Common myeloid progenitor, CD34-positive (primary cell): Measurements from ENCODE around the gene IL12RB2.

Experiments used
- CTCF ChIA-PET: fragments of 350-600 bp; sonication (Branson Sonifier 250); formaldehyde crosslinking; loops from one replicate; lab custom pipeline; 2021; ENCODE audit warnings: antibody characterized with exemption; lab: Charles Lee
- POLR2A ChIA-PET: fragments of 350-600 bp; sonication (Branson Sonifier 250); formaldehyde crosslinking; loops from one replicate; lab custom pipeline; 2021; ENCODE audit warnings: antibody characterized with exemption; lab: Charles Lee
- DNase-seq, 3 donors: peaks; one replicate each; pipeline versions ENCODE4 v3.0.0 to v3.0.0-alpha.2; 2013
- H3K27ac ChIP-seq, 2 experiments: 1 replicate in 1 of 2; 2 replicates in 1 of 2; pipeline ENCODE4 v1.7.0; 2013; ENCODE audit warnings: inconsistent platforms in 2 of 2, low read length in 2 of 2, mild to moderate bottlenecking in 2 of 2, low read depth in 1 of 2, moderate library complexity in 1 of 2; ENCODE audit not compliant: severe bottlenecking in 2 of 2, insufficient read depth in 1 of 2, poor library complexity in 1 of 2
- H3K27me3 ChIP-seq, 5 experiments: replicated peaks in 2 of 5; 1 replicate in 3 of 5; 2 replicates in 2 of 5; pipeline versions ENCODE4 v1.6.1 to v1.7.0; 2013; ENCODE audit warnings: low read length in 4 of 5, mild to moderate bottlenecking in 2 of 5, moderate library complexity in 2 of 5, inconsistent platforms in 1 of 5; ENCODE audit not compliant: insufficient read depth in 5 of 5, control insufficient read depth in 4 of 5
- H3K36me3 ChIP-seq, 4 experiments: 1 replicate in 2 of 4; 2 replicates in 2 of 4; pipeline versions ENCODE4 v1.6.1 to v1.7.0; 2013; ENCODE audit warnings: low read length in 3 of 4, control low read depth in 1 of 4, mild to moderate bottlenecking in 1 of 4; ENCODE audit not compliant: control insufficient read depth in 4 of 4, insufficient read depth in 4 of 4
- H3K4me1 ChIP-seq, 4 experiments: 1 replicate in 3 of 4; 2 replicates in 1 of 4; pipeline versions ENCODE4 v1.6.1 to v1.7.1; 2013; ENCODE audit warnings: low read length in 3 of 4, mild to moderate bottlenecking in 3 of 4, control low read depth in 1 of 4, inconsistent platforms in 1 of 4, moderate library complexity in 1 of 4; ENCODE audit not compliant: control insufficient read depth in 4 of 4, insufficient read depth in 4 of 4; ENCODE audit errors: control extremely low read depth in 1 of 4
- H3K4me3 ChIP-seq, 7 experiments: 1 replicate in 4 of 7; 2 replicates in 3 of 7; pipeline versions ENCODE4 v1.5.1 to v1.7.0; 2013; ENCODE audit warnings: mild to moderate bottlenecking in 7 of 7, low read length in 6 of 7, moderate library complexity in 6 of 7, inconsistent platforms in 2 of 7, low read depth in 2 of 7, control low read depth in 1 of 7; ENCODE audit not compliant: insufficient read depth in 4 of 7, control insufficient read depth in 1 of 7; ENCODE audit errors: extremely low read depth in 1 of 7
- H3K9me3 ChIP-seq, 5 experiments: 1 replicate in 4 of 5; 2 replicates in 1 of 5; pipeline versions ENCODE4 v1.6.1 to v1.7.1; 2013; ENCODE audit warnings: low read length in 4 of 5, mild to moderate bottlenecking in 2 of 5, inconsistent platforms in 1 of 5, low read depth in 1 of 5, moderate library complexity in 1 of 5; ENCODE audit not compliant: control insufficient read depth in 4 of 5, insufficient read depth in 2 of 5; ENCODE audit errors: control extremely low read depth in 1 of 5
- WGBS: methylation state at CpG from one replicate; pipeline ENCODE4 v1.1.5; 2013; ENCODE audit not compliant: insufficient coverage; 5-methylcytosine and 5-hydroxymethylcytosine counted together

The IL12RB2 gene

GRCh38 chr1:67270541-67270940, 37.1 kb upstream of the IL12RB2 start:
- Histone ChIP-seq H3K36me3 (no peaks in the 10 kb centered on the region), H3K27me3 (no peaks in the 10 kb centered on the region), H3K4me1 (peaks cover 2 to 12% (median 7%) of the 10 kb centered on the region in 4 experiments), H3K4me3 (no peak overlapping the region), H3K27ac (no peak overlapping the region), H3K9me3 (peaks cover 0 to 19% (median 6%) of the 10 kb centered on the region in 5 experiments)
- ChIA-PET POLR2A (no interaction called here), CTCF (no interaction called here)
- DNase-seq, result no peak
- 100% methylated on average over 2 of the region's 3 CpGs for WGBS

GRCh38 chr1:67273591-67273990, 34.1 kb upstream of the IL12RB2 start:
- no peaks in the 10 kb centered on the region for H3K4me1 ChIP-seq
- H3K4me3 ChIP-seq, result no peak overlapping the region
- no peak for DNase-seq
- 96% methylated on average over 3 of the region's 4 CpGs for WGBS
- CTCF ChIA-PET, result interaction anchor here (1.0 to 1.8 kb wide), 2 partner anchors 7 to 136 kb away, joined by 3 to 4 read pairs; no protein-coding TSS in a partner anchor
- no peaks in the 10 kb centered on the region for H3K27me3 ChIP-seq
- H3K36me3 ChIP-seq, result no peaks in the 10 kb centered on the region
- H3K27ac ChIP-seq, result no peak overlapping the region
- peaks cover 0 to 19% (median 6%) of the 10 kb centered on the region in 5 experiments for H3K9me3 ChIP-seq
- POLR2A ChIA-PET, result interaction anchor here (0.6 kb wide), 1 partner anchor 148 kb away, joined by 3 read pairs; no protein-coding TSS in a partner anchor

GRCh38 chr1:67274623-67275325, 32.9 kb upstream of the IL12RB2 start:
- H3K4me1 ChIP-seq, result no peaks in the 10 kb centered on the region
- H3K36me3 ChIP-seq, result no peaks in the 10 kb centered on the region
- H3K27ac ChIP-seq, result no peak overlapping the region
- CTCF ChIA-PET, result interaction anchor here (1.0 to 1.8 kb wide), 2 partner anchors 9 to 137 kb away, joined by 3 to 4 read pairs; no protein-coding TSS in a partner anchor
- H3K27me3 ChIP-seq, result no peaks in the 10 kb centered on the region
- no peak overlapping the region for H3K4me3 ChIP-seq
- peaks cover 0 to 19% (median 6%) of the 10 kb centered on the region in 5 experiments for H3K9me3 ChIP-seq
- POLR2A ChIA-PET, result no interaction called here
- no peak for DNase-seq
- 90% methylated on average over 1 of the region's 5 CpGs for WGBS

- H3K27me3 ChIP-seq, result no peaks in the 10 kb centered on the region
- ChIA-PET POLR2A (no interaction called here), CTCF (interaction anchor here (1.6 kb wide), 1 partner anchor 43 kb away, joined by 3 read pairs; no protein-coding TSS in a partner anchor)
- H3K9me3 ChIP-seq, result no peaks in the 10 kb centered on the region
- no peaks in the 10 kb centered on the region for H3K4me1 ChIP-seq
- no peak for DNase-seq
- no peaks in the 10 kb centered on the region for H3K36me3 ChIP-seq
- 100% methylated on average over 3 of the region's 5 CpGs for WGBS
- no peak overlapping the region for H3K4me3 ChIP-seq
- no peak overlapping the region for H3K27ac ChIP-seq
Observed at GRCh38 chr1:67280696-67281095, 27.0 kb upstream of the IL12RB2 start.

DNA sequence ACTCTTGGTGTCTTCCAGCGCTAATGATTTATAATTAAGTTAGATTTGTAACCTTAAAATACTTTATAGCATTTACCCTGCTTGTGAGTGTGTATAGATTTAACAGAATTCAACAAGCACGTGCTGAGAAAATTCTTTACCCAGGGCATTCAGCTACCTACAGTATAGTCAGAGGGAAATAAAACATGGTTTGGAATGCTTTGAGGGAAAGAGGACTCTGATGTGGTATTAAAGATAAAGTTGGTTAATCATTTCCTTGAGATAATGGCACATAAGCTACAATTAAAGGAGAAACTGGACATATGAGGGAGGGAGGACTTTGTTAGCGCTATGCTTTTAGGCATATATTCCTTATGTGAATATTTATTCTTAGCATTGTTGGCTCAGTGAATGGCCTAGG, 26.4 kb upstream of the IL12RB2 start:
- no peak for DNase-seq
- no peaks in the 10 kb centered on the region for H3K36me3 ChIP-seq
- POLR2A ChIA-PET, result no interaction called here
- no peak overlapping the region for H3K27ac ChIP-seq
- H3K9me3 ChIP-seq, result no peaks in the 10 kb centered on the region
- H3K4me3 ChIP-seq, result no peak overlapping the region
- no peaks in the 10 kb centered on the region for H3K27me3 ChIP-seq
- WGBS, result no CpG with 5 or more reads among the region's 3 CpGs
- H3K4me1 ChIP-seq, result no peaks in the 10 kb centered on the region
- CTCF ChIA-PET, result interaction anchor here (1.6 kb wide), 1 partner anchor 44 kb away, joined by 3 read pairs; no protein-coding TSS in a partner anchor

- peaks cover 0 to 3% (median 0%) of the 10 kb centered on the region in 5 experiments for H3K9me3 ChIP-seq
- H3K4me3 ChIP-seq, result no peak overlapping the region
- DNase-seq, result peak in 2 of 3 donors; percentile 35 to 48
- POLR2A ChIA-PET, result no interaction called here
- CTCF ChIA-PET, result interaction anchor here (1.1 to 1.9 kb wide), 2 partner anchors 9 to 10 kb away, joined by 4 to 6 read pairs; no protein-coding TSS in a partner anchor
- H3K27me3 ChIP-seq, result no peaks in the 10 kb centered on the region
- no peaks in the 10 kb centered on the region for H3K36me3 ChIP-seq
- WGBS, result 86% methylated on average over 5 of the region's 8 CpGs
- H3K4me1 ChIP-seq, result no peaks in the 10 kb centered on the region
- H3K27ac ChIP-seq, result no peak overlapping the region
Observed at GRCh38 chr1:67285780-67286488, 21.7 kb upstream of the IL12RB2 start.
